Measurements from ENCODE around the gene SARS2.
"Not testable (repeated sequence)": the region's sequence is repeated elsewhere in the genome, so short reads cannot be mapped to it uniquely, and the experiment has no call there.

Gene SARS2

GRCh38 chr19:38888876-38889275 lies 41.7 kb downstream of the SARS2 start:
- no peak overlapping the region for H3K4me2 ChIP-seq (ENCODE audit: low read length)
- no peaks in the 10 kb centered on the region for H3K9me3 ChIP-seq (ENCODE audit: control insufficient read depth, insufficient read depth, low read length)
- no peaks in the 10 kb centered on the region; the same call in 1 of the 2 replicates for H3K36me3 ChIP-seq (ENCODE audit: control insufficient read depth, low read length)
- H3K4me3 ChIP-seq (ENCODE audit: low read length), result no peak overlapping the region
- no peaks in the 10 kb centered on the region for H3K27me3 ChIP-seq (ENCODE audit: control insufficient read depth, low read length)
- H3K27ac ChIP-seq (ENCODE audit: low read depth, low read length), result no peak overlapping the region
- H3K79me2 ChIP-seq (ENCODE audit: control insufficient read depth, low read length), result no peaks in the 10 kb centered on the region
- TF ChIP-seq EZH2phosphoT487 (IDR thresholded peaks at IDR 0.05; ENCODE audit: borderline replicate concordance, low read length) (no peak), CTCF (IDR thresholded peaks at IDR 0.05; ENCODE audit: low read depth, low read length, poor library complexity, severe bottlenecking) (no peak)
- H4K20me1 ChIP-seq (ENCODE audit: control insufficient read depth, insufficient read depth, low read depth, low read length), result no peaks in the 10 kb centered on the region
- no peaks in the 10 kb centered on the region for H3K4me1 ChIP-seq (ENCODE audit: control insufficient read depth, low read length)
- no peaks in the 10 kb centered on the region for H3F3A ChIP-seq (ENCODE audit: control insufficient read depth, insufficient read depth)
- H3K9me2 ChIP-seq (replicated peaks; ENCODE audit: control insufficient read depth, low read length), result no peaks in the 10 kb centered on the region

- H3K79me2 ChIP-seq (ENCODE audit: control insufficient read depth, low read length); H3K4me1 ChIP-seq (ENCODE audit: control insufficient read depth, low read length); H3K27me3 ChIP-seq (ENCODE audit: control insufficient read depth, low read length); H3K4me2 ChIP-seq (ENCODE audit: low read length); H3K9me3 ChIP-seq (ENCODE audit: control insufficient read depth, insufficient read depth, low read length); H3K27ac ChIP-seq (ENCODE audit: low read depth, low read length); H3K9me2 ChIP-seq (replicated peaks; ENCODE audit: control insufficient read depth, low read length); H3K36me3 ChIP-seq (ENCODE audit: control insufficient read depth, low read length); H4K20me1 ChIP-seq (ENCODE audit: control insufficient read depth, insufficient read depth, low read depth, low read length); H3K4me3 ChIP-seq (ENCODE audit: low read length); H3F3A ChIP-seq (ENCODE audit: control insufficient read depth, insufficient read depth): not testable (repeated sequence)
These were observed 45.9 kb downstream of the SARS2 start for GRCh38 chr19:38884691-38885090.

- Histone ChIP-seq H3K4me2 (ENCODE audit: low read length) (no peak overlapping the region), H3K4me1 (ENCODE audit: control insufficient read depth, low read length) (peaks cover 17% of the 10 kb centered on the region), H3K4me3 (ENCODE audit: low read length) (no peak overlapping the region), H3K79me2 (ENCODE audit: control insufficient read depth, low read length) (peaks cover 7% of the 10 kb centered on the region; the same call in 1 of the 2 replicates), H3K27me3 (ENCODE audit: control insufficient read depth, low read length) (no peaks in the 10 kb centered on the region), H3K36me3 (ENCODE audit: control insufficient read depth, low read length) (no peaks in the 10 kb centered on the region), H4K20me1 (ENCODE audit: control insufficient read depth, insufficient read depth, low read depth, low read length) (no peaks in the 10 kb centered on the region), H3F3A (ENCODE audit: control insufficient read depth, insufficient read depth) (no peaks in the 10 kb centered on the region), H3K9me3 (ENCODE audit: control insufficient read depth, insufficient read depth, low read length) (no peaks in the 10 kb centered on the region), H3K27ac (ENCODE audit: low read depth, low read length) (no peak overlapping the region), H3K9me2 (replicated peaks; ENCODE audit: control insufficient read depth, low read length) (no peaks in the 10 kb centered on the region)
- TF ChIP-seq EZH2phosphoT487 (IDR thresholded peaks at IDR 0.05; ENCODE audit: borderline replicate concordance, low read length), result no peak
- no peak for TF ChIP-seq CTCF (IDR thresholded peaks at IDR 0.05; ENCODE audit: low read depth, low read length, poor library complexity, severe bottlenecking)
These were observed 47.3 kb downstream of the SARS2 start for GRCh38 chr19:38883286-38883685.

- no peak for TF ChIP-seq EZH2phosphoT487 (IDR thresholded peaks at IDR 0.05; ENCODE audit: borderline replicate concordance, low read length)
- no peak for TF ChIP-seq CTCF (IDR thresholded peaks at IDR 0.05; ENCODE audit: low read depth, low read length, poor library complexity, severe bottlenecking)
- H3K4me1 ChIP-seq (ENCODE audit: control insufficient read depth, low read length), result peaks cover 28% of the 10 kb centered on the region
- H4K20me1 ChIP-seq (ENCODE audit: control insufficient read depth, insufficient read depth, low read depth, low read length), result no peaks in the 10 kb centered on the region
- H3K36me3 ChIP-seq (ENCODE audit: control insufficient read depth, low read length), result peaks cover 4% of the 10 kb centered on the region; the same call in 1 of the 2 replicates
- H3F3A ChIP-seq (ENCODE audit: control insufficient read depth, insufficient read depth), result peaks cover under 1% of the 10 kb centered on the region; the same call in 1 of the 2 replicates
- H3K4me3 ChIP-seq (ENCODE audit: low read length), result no peak overlapping the region
- no peak overlapping the region for H3K4me2 ChIP-seq (ENCODE audit: low read length)
- no peaks in the 10 kb centered on the region for H3K9me3 ChIP-seq (ENCODE audit: control insufficient read depth, insufficient read depth, low read length)
- no peaks in the 10 kb centered on the region for H3K27me3 ChIP-seq (ENCODE audit: control insufficient read depth, low read length)
- no peaks in the 10 kb centered on the region for H3K9me2 ChIP-seq (replicated peaks; ENCODE audit: control insufficient read depth, low read length)
- no peak overlapping the region for H3K27ac ChIP-seq (ENCODE audit: low read depth, low read length)
- H3K79me2 ChIP-seq (ENCODE audit: control insufficient read depth, low read length), result peaks cover 11% of the 10 kb centered on the region
These were observed 49.5 kb downstream of the SARS2 start for GRCh38 chr19:38880882-38881609.
